Nephron progenitor cell (in vitro differentiated cells): Measurements from ENCODE around the gene CRIP2.
A peak's percentile ranks its signal among the peaks of the same experiment; 100 is the strongest.

Source experiments
- DNase-seq: peaks from one replicate; pipeline ENCODE4 v3.0.0; 2021
- H3K27ac Mint-ChIP-seq: 2 replicates; pipeline ENCODE4 v1.8.0; 2021; ENCODE audit warnings: mild to moderate bottlenecking, moderate library complexity, mixed read lengths
- H3K27me3 Mint-ChIP-seq: 2 replicates; pipeline ENCODE4 v1.8.0; 2021; ENCODE audit warnings: mild to moderate bottlenecking, low read depth, mixed read lengths; ENCODE audit not compliant: poor library complexity
- H3K36me3 Mint-ChIP-seq: 2 replicates; pipeline ENCODE4 v1.8.0; 2021; ENCODE audit warnings: low read depth, mixed read lengths
- H3K4me1 Mint-ChIP-seq: 2 replicates; pipeline ENCODE4 v1.8.0; 2021; ENCODE audit warnings: mixed read lengths
- H3K4me3 Mint-ChIP-seq: 2 replicates; pipeline ENCODE4 v1.8.0; 2021; ENCODE audit warnings: mild to moderate bottlenecking, moderate library complexity, mixed read lengths
- H3K9me3 Mint-ChIP-seq: 2 replicates; pipeline ENCODE4 v1.8.0; 2021; ENCODE audit warnings: mild to moderate bottlenecking, moderate library complexity, mixed read lengths
- CTCF ChIP-seq: fragments of 200-600 bp; sonication (generic); IDR thresholded peaks from 2 replicates; pipeline ENCODE4 v1.5.0; 2021; ENCODE audit warnings: antibody characterized with exemption

The CRIP2 gene

GRCh38 chr14:105479431-105480158 is 5.0 kb downstream of the CRIP2 start:
- no peak for DNase-seq
- H3K27ac Mint-ChIP-seq = no peak overlapping the region
- no peak overlapping the region for H3K4me3 Mint-ChIP-seq
- H3K27me3 Mint-ChIP-seq = peaks cover 71% of the 10 kb centered on the region
- H3K9me3 Mint-ChIP-seq = peaks cover 3% of the 10 kb centered on the region
- peaks cover 35% of the 10 kb centered on the region for H3K4me1 Mint-ChIP-seq
- TF ChIP-seq CTCF = no peak
- no peaks in the 10 kb centered on the region for H3K36me3 Mint-ChIP-seq

GRCh38 chr14:105480199-105480746 is 5.7 kb downstream of the CRIP2 start:
- Mint-ChIP-seq H3K9me3 (peaks cover 3% of the 10 kb centered on the region), H3K27me3 (peaks cover 77% of the 10 kb centered on the region), H3K4me3 (no peak overlapping the region), H3K27ac (no peak overlapping the region), H3K4me1 (peaks cover 36% of the 10 kb centered on the region), H3K36me3 (no peaks in the 10 kb centered on the region)
- DNase-seq = no peak
- no peak for TF ChIP-seq CTCF

GRCh38 chr14:105480807-105481801 is 6.5 kb downstream of the CRIP2 start:
- peaks cover 41% of the 10 kb centered on the region for H3K4me1 Mint-ChIP-seq
- H3K36me3 Mint-ChIP-seq = no peaks in the 10 kb centered on the region
- DNase-seq = peak; percentile 95
- H3K27ac Mint-ChIP-seq = no peak overlapping the region
- peak; percentile 99 for TF ChIP-seq CTCF
- peaks cover 77% of the 10 kb centered on the region for H3K27me3 Mint-ChIP-seq
- peak overlapping the region; percentile 18 for H3K4me3 Mint-ChIP-seq
- H3K9me3 Mint-ChIP-seq = peaks cover 3% of the 10 kb centered on the region

GRCh38 chr14:105481886-105482457 is 7.4 kb downstream of the CRIP2 start:
- Mint-ChIP-seq H3K9me3 (peaks cover 3% of the 10 kb centered on the region), H3K27me3 (peaks cover 84% of the 10 kb centered on the region), H3K4me3 (peak overlapping the region; percentile 70), H3K36me3 (no peaks in the 10 kb centered on the region), H3K4me1 (peaks cover 40% of the 10 kb centered on the region), H3K27ac (peak overlapping the region; percentile 99)
- peak; percentile 78 for DNase-seq
- no peak for TF ChIP-seq CTCF

- peak overlapping the region; percentile 99 for H3K27ac Mint-ChIP-seq
- H3K27me3 Mint-ChIP-seq = peaks cover 83% of the 10 kb centered on the region
- H3K4me3 Mint-ChIP-seq = peak overlapping the region; percentile 70
- H3K4me1 Mint-ChIP-seq = peaks cover 35% of the 10 kb centered on the region
- no peaks in the 10 kb centered on the region for H3K36me3 Mint-ChIP-seq
- H3K9me3 Mint-ChIP-seq = no peaks in the 10 kb centered on the region
- DNase-seq = no peak
- no peak for TF ChIP-seq CTCF
Observed at GRCh38 chr14:105482486-105483110, 8.0 kb downstream of the CRIP2 start.
